Urinary bladder (tissue), 4 donors: ENCODE measurements around the gene MAP10. TPM values are rescaled to one million over a fixed set of nuclear protein-coding genes. Genes with fewer than 3 reads are reported as not detected.

ENCODE experiments used
- DNase-seq: peaks from one replicate; pipeline ENCODE4 v3.0.0-alpha.2; 2015; ENCODE audit errors: extremely low spot score
- H3K27ac ChIP-seq: one replicate; pipeline ENCODE4 v1.5.1; 2013; ENCODE audit warnings: low read depth, mild to moderate bottlenecking, moderate library complexity
- H3K36me3 ChIP-seq: one replicate; pipeline ENCODE4 v1.6.1; 2013; ENCODE audit warnings: mild to moderate bottlenecking, moderate library complexity; ENCODE audit not compliant: insufficient read depth
- H3K4me1 ChIP-seq: one replicate; pipeline ENCODE4 v1.6.1; 2013; ENCODE audit warnings: mild to moderate bottlenecking, moderate library complexity; ENCODE audit not compliant: insufficient read depth
- H3K4me3 ChIP-seq: one replicate; pipeline ENCODE4 v1.5.1; 2013; ENCODE audit warnings: low read depth, low read length
- WGBS: extraction: QIAGEN DNeasy Blood & Tissue Kit; methylation state at CpG from one replicate; pipeline ENCODE4 v1.1.7; 2013; 5-methylcytosine and 5-hydroxymethylcytosine counted together
- polyA plus RNA-seq: library from polyadenylated mRNA; stranded (reverse); fragments of 200-250 nt; gene quantifications from one replicate; pipeline ENCODE4 v1.2.3, GENCODE V29; 2013
- total RNA-seq: library from RNA; depleted of rRNA; stranded (reverse); fragments of >200 nt; gene quantifications from one replicate; pipeline ENCODE4 v1.2.3, GENCODE V29; 2014
- donor health status: healthy with polysubstance abuse.
- donor health status: healthy.

MAP10 gene
- total and polyA plus RNA-seq, 2 donors = 2.4 to 5.4 TPM

DNA sequence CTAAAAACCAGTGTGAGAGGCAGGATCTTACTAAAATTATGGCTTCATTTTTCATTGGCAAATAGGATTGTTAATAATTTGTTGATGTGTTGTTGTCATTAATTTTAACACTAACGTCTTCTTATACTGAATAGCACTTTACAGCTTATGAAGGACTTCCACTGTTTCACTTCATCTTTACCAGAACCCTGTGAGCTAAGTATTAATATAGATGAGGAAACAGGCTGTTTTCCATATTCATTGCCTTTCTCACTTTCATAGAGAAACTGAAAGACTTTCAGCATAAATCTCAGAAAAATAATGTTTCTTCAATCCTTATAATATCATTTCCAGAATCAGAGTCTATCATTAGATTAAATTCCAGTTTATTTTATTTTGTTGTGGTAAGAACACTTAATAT lies 8.5 kb downstream of the MAP10 start:
- Histone ChIP-seq H3K36me3 (peaks cover 2% of the 10 kb centered on the region), H3K27ac (no peak overlapping the region), H3K4me3 (no peak overlapping the region), H3K4me1 (no peaks in the 10 kb centered on the region)
- no peak for DNase-seq
- 69% methylated on average over 1 of the region's 1 CpG for WGBS

DNA sequence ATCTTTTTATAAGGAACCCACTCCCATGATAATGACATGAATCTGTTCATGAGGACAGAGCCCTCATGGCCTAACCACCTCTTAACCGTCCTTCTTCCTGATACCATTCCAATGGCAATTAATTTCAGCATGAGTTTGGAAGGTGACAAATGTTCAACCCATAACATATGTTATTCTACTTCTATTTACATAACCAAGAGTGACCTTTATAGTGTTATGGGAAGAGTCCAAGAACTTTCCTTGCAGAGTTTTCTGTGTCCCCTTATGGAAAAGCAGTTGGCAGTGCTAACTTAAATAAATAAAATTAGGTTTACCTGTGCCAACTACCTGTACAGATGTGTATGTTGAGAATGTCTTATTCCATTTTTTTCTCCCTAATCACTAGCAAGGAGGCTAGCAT lies 11.1 kb downstream of the MAP10 start:
- no peak overlapping the region for H3K27ac ChIP-seq
- 75% methylated on average over 1 of the region's 1 CpG for WGBS

DNA sequence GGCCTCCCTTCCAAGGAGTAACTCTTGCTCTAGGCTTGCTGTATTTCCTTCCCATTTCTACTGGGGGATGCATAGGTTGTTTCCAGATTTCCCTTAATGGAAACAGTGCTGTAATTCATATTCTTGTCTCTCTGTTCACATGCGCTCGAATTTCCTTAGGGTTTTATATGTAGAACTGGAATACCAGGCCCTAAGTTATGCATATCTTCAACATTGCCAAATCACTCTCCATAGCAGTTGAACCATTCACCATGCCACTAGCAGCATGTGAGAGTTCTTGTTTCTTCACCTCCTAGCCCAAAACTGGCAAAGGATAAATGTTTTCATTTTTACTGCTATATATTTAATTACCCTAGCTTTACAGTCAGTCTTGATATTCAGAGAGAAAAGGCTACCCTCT lies 12.8 kb downstream of the MAP10 start:
- Histone ChIP-seq H3K4me3 (no peak overlapping the region), H3K36me3 (peaks cover 2% of the 10 kb centered on the region), H3K4me1 (no peaks in the 10 kb centered on the region), H3K27ac (no peak overlapping the region)
- DNase-seq = no peak
- 82% methylated on average over 2 of the region's 2 CpGs for WGBS

More for the DNA sequence above, 11.1 kb downstream of the MAP10 start:
- Histone ChIP-seq H3K4me3 (no peak overlapping the region), H3K36me3 (peaks cover 2% of the 10 kb centered on the region), H3K4me1 (no peaks in the 10 kb centered on the region)
- no peak for DNase-seq

GRCh38 chr1:232820431-232820830 lies 15.2 kb downstream of the MAP10 start:
- H3K4me3 ChIP-seq = no peak overlapping the region
- DNase-seq = no peak
- H3K27ac ChIP-seq = no peak overlapping the region
- no peaks in the 10 kb centered on the region for H3K4me1 ChIP-seq
- H3K36me3 ChIP-seq = peaks cover 2% of the 10 kb centered on the region
- WGBS = 97% methylated on average over 1 of the region's 1 CpG

DNA sequence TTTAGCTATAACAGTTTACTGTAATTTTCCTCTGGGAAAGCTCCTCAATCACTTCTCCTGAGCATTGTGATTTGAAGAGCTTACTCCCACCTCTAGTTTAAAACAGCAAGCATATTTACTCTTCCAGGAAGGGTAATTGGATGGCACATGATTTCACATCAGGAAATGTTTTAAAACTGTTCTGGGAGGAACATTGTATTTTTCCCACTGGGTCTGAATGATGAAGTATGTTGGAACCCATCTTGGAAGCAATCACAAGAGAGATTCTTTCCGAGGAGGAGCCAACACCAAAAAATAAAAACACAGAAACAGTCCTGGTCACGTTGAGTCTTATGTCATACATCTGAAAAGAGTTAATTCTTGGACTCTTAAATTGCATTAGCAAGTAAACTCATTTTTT lies 17.3 kb downstream of the MAP10 start:
- DNase-seq = no peak
- Histone ChIP-seq H3K27ac (no peak overlapping the region), H3K36me3 (no peaks in the 10 kb centered on the region), H3K4me1 (no peaks in the 10 kb centered on the region), H3K4me3 (no peak overlapping the region)
- 64% methylated on average over 2 of the region's 2 CpGs for WGBS

GRCh38 chr1:232826318-232826717 lies 21.1 kb downstream of the MAP10 start:
- 97% methylated on average over 1 of the region's 1 CpG for WGBS

GRCh38 chr1:232830661-232831060 lies 25.4 kb downstream of the MAP10 start:
- no peaks in the 10 kb centered on the region for H3K4me1 ChIP-seq

More at GRCh38 chr1:232826318-232826717, 21.1 kb downstream of the MAP10 start:
- Histone ChIP-seq H3K4me1 (no peaks in the 10 kb centered on the region), H3K36me3 (no peaks in the 10 kb centered on the region), H3K27ac (no peak overlapping the region), H3K4me3 (no peak overlapping the region)
- no peak for DNase-seq

DNA sequence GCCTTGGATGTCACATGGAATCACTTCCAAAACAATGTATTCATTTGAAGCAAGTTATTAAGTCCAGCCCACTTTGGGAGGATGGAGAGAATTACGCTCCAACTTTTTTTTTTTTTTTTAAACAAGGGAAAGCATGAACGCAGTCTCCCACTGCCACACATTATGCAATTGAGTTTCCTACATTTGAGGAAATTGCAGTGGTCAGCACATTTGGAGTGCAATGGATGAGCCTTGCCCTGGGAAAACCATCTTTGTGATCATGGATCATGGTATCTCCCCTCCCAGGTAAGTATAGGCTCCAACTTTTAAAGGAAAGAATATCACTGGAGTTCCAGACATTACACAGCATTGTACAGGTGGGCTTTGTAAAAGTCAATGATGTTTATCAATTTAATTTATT lies 26.7 kb downstream of the MAP10 start:
- 97% methylated on average over 2 of the region's 2 CpGs for WGBS
- Histone ChIP-seq H3K4me1 (no peaks in the 10 kb centered on the region), H3K36me3 (no peaks in the 10 kb centered on the region), H3K4me3 (no peak overlapping the region), H3K27ac (no peak overlapping the region)
- no peak for DNase-seq

More at GRCh38 chr1:232830661-232831060, 25.4 kb downstream of the MAP10 start:
- no peak for DNase-seq
- 95% methylated on average over 2 of the region's 2 CpGs for WGBS
- H3K4me3 ChIP-seq = no peak overlapping the region
- no peaks in the 10 kb centered on the region for H3K36me3 ChIP-seq
- no peak overlapping the region for H3K27ac ChIP-seq

GRCh38 chr1:232834066-232834465 lies 28.9 kb downstream of the MAP10 start:
- H3K4me1 ChIP-seq = no peaks in the 10 kb centered on the region
- H3K36me3 ChIP-seq = no peaks in the 10 kb centered on the region
- H3K4me3 ChIP-seq = no peak overlapping the region
- no peak for DNase-seq
- WGBS = 31% methylated on average over 3 of the region's 3 CpGs
- no peak overlapping the region for H3K27ac ChIP-seq

GRCh38 chr1:232835166-232835565 lies 29.9 kb downstream of the MAP10 start:
- 76% methylated on average over 6 of the region's 6 CpGs for WGBS
- no peak for DNase-seq

DNA sequence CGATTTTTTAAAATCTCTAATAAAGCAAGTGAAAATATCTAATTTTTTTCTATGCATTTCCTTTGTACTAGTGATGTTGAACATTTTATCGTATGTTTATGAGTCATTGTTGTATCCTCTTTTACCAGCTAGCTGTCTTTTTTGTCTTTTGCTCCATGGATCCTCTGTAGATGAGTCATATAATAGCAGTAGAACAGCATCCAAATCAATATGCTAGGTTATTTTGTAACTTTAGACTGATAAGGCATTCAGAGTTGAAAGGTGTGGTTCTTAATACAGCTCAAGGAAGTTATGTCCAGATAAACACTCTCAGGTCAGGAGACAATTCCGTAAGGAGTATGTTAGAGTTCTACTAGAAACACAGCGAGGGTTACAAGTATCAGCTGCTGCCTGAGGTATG lies 31.9 kb downstream of the MAP10 start:
- no peak for DNase-seq
- H3K36me3 ChIP-seq = no peaks in the 10 kb centered on the region
- H3K27ac ChIP-seq = no peak overlapping the region
- WGBS = 79% methylated on average over 4 of the region's 4 CpGs
- no peak overlapping the region for H3K4me3 ChIP-seq
- no peaks in the 10 kb centered on the region for H3K4me1 ChIP-seq

More at GRCh38 chr1:232835166-232835565, 29.9 kb downstream of the MAP10 start:
- H3K36me3 ChIP-seq = no peaks in the 10 kb centered on the region
- no peaks in the 10 kb centered on the region for H3K4me1 ChIP-seq
- H3K4me3 ChIP-seq = no peak overlapping the region
- no peak overlapping the region for H3K27ac ChIP-seq

GRCh38 chr1:232841823-232842565 lies 36.8 kb downstream of the MAP10 start:
- Histone ChIP-seq H3K4me1 (no peaks in the 10 kb centered on the region), H3K4me3 (no peak overlapping the region), H3K36me3 (no peaks in the 10 kb centered on the region), H3K27ac (no peak overlapping the region)
- 88% methylated on average over 6 of the region's 6 CpGs for WGBS
- no peak for DNase-seq

DNA sequence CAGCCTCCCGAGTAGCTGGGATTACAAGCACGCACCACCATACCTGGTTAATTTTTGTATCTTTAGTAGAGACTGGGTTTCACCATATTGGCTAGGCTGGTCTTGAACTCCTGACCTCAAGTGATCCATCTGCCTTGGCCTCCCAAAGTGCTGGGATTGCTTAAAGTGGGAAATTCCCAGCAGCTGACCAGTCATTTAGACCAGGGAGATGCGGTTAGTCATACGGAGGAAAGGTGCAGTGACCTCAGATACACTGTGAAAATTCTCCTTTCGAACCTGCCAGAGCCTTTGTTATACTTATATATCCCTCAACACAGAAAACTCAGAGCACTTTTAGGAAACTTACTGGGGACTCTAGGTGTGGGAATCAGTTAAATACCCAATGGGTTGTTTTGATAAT lies 39.6 kb downstream of the MAP10 start:
- no peak overlapping the region for H3K4me3 ChIP-seq
- H3K36me3 ChIP-seq = no peaks in the 10 kb centered on the region
- no peaks in the 10 kb centered on the region for H3K4me1 ChIP-seq
- DNase-seq = no peak
- H3K27ac ChIP-seq = no peak overlapping the region
- 96% methylated on average over 5 of the region's 5 CpGs for WGBS

GRCh38 chr1:232845406-232845955 lies 40.3 kb downstream of the MAP10 start:
- no peak for DNase-seq
- Histone ChIP-seq H3K4me3 (no peak overlapping the region), H3K36me3 (no peaks in the 10 kb centered on the region), H3K27ac (no peak overlapping the region), H3K4me1 (no peaks in the 10 kb centered on the region)
- 77% methylated on average over 6 of the region's 6 CpGs for WGBS
